Effector memory CD8-positive, alpha-beta T cell (primary cell): ENCODE results near the gene NEDD8.
"Not testable (repeated sequence)": the region's sequence is repeated elsewhere in the genome, so short reads cannot be mapped to it uniquely, and the experiment has no call there.

Experiments
- ATAC-seq: fragments of 150-1000 bp; cut with Tn5 transposase; replicated peaks from 2 replicates; pipeline ENCODE4 v1.10.0; 2021; ENCODE audit warnings: mild to moderate bottlenecking, moderate library complexity
- DNase-seq, 3 experiments: peaks; one replicate each; pipeline ENCODE4 v3.0.0; 2021
- H3K27ac Mint-ChIP-seq, 2 donors: one replicate each; pipeline ENCODE4 v1.8.0; 2022; ENCODE audit warnings: mild to moderate bottlenecking in 2 of 2, mixed read lengths in 2 of 2, moderate library complexity in 2 of 2
- H3K27me3 Mint-ChIP-seq, 2 donors: one replicate each; pipeline ENCODE4 v1.8.0; 2022; ENCODE audit warnings: mixed read lengths in 2 of 2
- H3K36me3 Mint-ChIP-seq: one replicate; pipeline ENCODE4 v1.8.0; 2022; ENCODE audit warnings: mild to moderate bottlenecking, moderate library complexity, mixed read lengths; ENCODE audit not compliant: insufficient read depth
- H3K4me1 Mint-ChIP-seq, 2 donors: one replicate each; pipeline ENCODE4 v1.8.0; 2022; ENCODE audit warnings: low read depth in 2 of 2, mixed read lengths in 2 of 2
- H3K4me3 Mint-ChIP-seq, 2 donors: one replicate each; pipeline ENCODE4 v1.8.0; 2022; ENCODE audit warnings: mild to moderate bottlenecking in 2 of 2, mixed read lengths in 2 of 2, moderate library complexity in 2 of 2
- H3K9me3 Mint-ChIP-seq, 2 donors: one replicate each; pipeline ENCODE4 v1.8.0; 2022; ENCODE audit warnings: mixed read lengths in 2 of 2

Gene NEDD8

DNA sequence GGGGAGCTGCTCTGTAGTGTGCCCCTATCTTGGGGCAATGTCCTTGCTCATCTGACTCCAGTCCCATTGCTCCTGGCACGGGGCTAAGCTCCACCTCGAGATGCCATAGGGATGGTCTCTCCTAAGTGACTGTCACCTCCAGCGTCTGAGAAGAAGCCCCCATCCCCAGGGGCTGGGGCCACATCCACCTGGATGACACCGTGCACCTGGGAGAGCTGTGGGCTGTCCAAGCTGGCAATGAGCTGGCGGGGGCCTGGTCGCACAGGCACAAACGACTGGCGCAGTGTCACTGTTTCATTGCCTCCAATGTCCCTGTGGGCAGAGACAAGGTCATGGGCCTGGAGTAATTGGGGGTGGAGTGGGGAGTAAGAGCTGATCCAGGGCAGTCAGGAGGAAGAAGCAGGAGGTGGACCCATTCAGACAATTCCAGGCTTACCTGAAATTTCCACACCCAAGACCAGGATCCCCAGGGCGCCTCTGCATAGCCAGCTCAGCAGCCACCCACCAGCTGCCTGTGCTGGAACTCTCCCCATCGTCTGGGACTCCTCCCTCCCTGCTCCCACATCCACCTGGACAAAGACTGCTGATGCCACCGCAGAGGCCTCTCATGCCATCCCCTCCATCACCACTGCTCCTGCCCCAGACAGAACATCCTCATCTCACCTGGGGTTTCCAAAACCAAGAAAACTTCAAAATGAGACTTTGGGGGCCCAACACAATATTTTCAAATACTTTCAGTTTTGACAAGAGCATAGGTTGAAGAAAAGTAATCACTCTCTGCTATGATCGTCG, 17.3 kb upstream of the NEDD8 start:
- Mint-ChIP-seq H3K9me3 (no peaks in the 10 kb centered on the region), H3K4me3 (no peak overlapping the region), H3K36me3 (peaks cover 3% of the 10 kb centered on the region), H3K27me3 (no peaks in the 10 kb centered on the region), H3K27ac (peak overlapping the region; percentile 25 to 39), H3K4me1 (peaks cover 14 to 21% of the 10 kb centered on the region in 2 donors)
- ATAC-seq (no peak), DNase-seq (no peak)

DNA sequence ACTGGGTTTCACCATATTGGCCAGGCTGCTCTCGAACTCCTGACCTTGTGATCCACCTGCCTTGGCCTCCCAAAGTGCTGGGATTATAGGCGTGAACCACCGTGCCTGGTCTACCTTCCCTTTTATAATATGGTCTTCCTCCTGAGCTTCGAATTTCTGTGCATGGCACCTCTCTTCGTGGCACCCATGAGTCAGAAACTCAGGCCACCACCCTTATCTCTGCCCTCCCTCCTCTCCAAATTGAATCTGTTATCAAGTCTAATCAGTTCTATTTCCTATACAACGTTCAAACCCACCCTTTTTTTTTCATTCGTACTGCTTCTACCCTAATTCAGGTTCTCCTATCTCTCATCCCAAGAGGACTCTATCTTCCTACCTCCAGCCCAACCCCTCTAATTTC, 15.3 kb upstream of the NEDD8 start:
- Mint-ChIP-seq H3K9me3 (no peaks in the 10 kb centered on the region), H3K27me3 (no peaks in the 10 kb centered on the region), H3K27ac (peak overlapping the region; percentile 84 to 93), H3K4me3 (peak overlapping the region; percentile 54 to 66), H3K4me1 (peaks cover 24 to 31% of the 10 kb centered on the region in 2 donors), H3K36me3 (peaks cover 9% of the 10 kb centered on the region)
- DNase-seq, result no peak
- no peak for ATAC-seq

DNA sequence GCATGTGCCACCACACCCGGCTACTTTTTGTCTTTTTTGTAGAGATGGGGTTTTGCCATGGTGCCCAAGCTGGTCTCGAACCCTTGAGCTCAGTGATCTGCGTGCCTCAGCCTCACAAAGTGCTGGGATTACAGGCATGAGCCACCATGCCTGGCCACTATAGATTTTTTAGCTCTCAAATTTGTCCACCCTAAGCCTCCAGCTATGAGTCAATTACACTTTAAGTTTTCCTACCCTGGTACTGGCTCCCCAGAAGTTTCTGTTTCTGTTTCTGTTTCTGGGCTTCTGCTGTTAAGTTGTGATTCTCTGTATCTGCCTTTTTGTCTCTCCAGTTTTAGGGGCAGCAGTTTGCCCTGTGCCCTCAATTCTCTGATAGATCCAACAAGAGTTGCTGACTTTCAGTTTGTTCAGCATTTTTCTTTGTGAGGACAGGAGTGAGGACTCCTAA, 14.6 kb upstream of the NEDD8 start:
- DNase-seq (peak in 1 of 3 experiments; percentile 40), ATAC-seq (no peak)
- peak overlapping the region; percentile 84 to 93 for H3K27ac Mint-ChIP-seq
- H3K9me3 Mint-ChIP-seq, result no peaks in the 10 kb centered on the region
- H3K4me3 Mint-ChIP-seq, result peak overlapping the region; percentile 54 to 66
- H3K27me3 Mint-ChIP-seq, result no peaks in the 10 kb centered on the region
- peaks cover 15% of the 10 kb centered on the region for H3K36me3 Mint-ChIP-seq
- peaks cover 29 to 37% of the 10 kb centered on the region in 2 donors for H3K4me1 Mint-ChIP-seq

DNA sequence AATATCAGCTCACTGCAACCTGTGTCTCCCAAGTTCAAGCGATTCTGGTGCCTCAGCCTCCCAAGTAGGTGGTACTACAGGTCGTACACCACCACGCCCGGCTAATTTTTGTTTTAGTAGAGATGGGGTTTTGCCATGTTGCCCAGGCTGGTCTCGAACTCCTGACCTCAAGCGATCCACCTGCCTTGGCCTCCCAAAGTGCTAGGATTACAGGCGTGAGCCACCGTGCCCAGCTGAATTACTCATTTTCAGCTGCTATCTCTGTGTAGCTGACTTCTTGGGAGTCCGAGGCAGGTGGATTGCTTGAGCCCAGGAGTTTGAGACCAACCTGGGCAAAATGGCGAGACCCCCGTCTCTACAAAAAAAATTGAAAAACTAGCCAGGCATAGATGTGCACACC, 13.2 kb upstream of the NEDD8 start:
- not testable (repeated sequence) for ATAC-seq, H3K9me3 Mint-ChIP-seq, DNase-seq, H3K27me3 Mint-ChIP-seq, H3K4me3 Mint-ChIP-seq
- Mint-ChIP-seq H3K4me1 (peaks cover 37 to 40% of the 10 kb centered on the region in 2 donors), H3K36me3 (peaks cover 26% of the 10 kb centered on the region), H3K27ac (peak overlapping the region in 1 of 2 donors; percentile 88)

DNA sequence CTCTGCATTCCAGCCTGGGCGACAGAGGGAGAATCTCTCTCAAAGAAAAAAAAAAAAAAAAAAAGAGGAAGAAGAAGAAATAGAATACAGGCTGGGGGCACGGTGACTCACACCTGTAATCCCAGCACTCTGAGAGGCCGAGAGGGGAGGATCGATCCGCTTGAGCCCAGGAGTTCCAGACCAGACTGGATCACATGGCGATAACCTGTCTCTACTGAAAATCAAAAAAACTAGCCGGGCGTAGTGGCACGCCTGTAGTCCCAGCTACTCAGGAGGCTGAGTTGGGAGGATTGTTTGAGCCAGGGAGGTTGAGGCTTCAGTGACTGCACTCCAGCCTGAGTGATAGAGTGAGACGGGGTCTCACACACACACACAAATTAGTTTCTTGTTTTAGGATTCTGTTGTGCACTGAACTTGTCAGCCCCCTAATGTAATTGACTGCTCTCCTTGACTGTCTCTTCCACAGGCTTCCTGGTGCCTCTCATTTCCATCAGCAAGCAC, 11.2 kb upstream of the NEDD8 start:
- DNase-seq, result no peak
- H3K9me3 Mint-ChIP-seq, result no peaks in the 10 kb centered on the region
- H3K36me3 Mint-ChIP-seq, result peaks cover 44% of the 10 kb centered on the region
- peak overlapping the region; percentile 96 for H3K4me3 Mint-ChIP-seq
- no peaks in the 10 kb centered on the region for H3K27me3 Mint-ChIP-seq
- peak overlapping the region; percentile 96 to 97 for H3K27ac Mint-ChIP-seq
- peaks cover 53 to 54% of the 10 kb centered on the region in 2 donors for H3K4me1 Mint-ChIP-seq
- ATAC-seq, result no peak

DNA sequence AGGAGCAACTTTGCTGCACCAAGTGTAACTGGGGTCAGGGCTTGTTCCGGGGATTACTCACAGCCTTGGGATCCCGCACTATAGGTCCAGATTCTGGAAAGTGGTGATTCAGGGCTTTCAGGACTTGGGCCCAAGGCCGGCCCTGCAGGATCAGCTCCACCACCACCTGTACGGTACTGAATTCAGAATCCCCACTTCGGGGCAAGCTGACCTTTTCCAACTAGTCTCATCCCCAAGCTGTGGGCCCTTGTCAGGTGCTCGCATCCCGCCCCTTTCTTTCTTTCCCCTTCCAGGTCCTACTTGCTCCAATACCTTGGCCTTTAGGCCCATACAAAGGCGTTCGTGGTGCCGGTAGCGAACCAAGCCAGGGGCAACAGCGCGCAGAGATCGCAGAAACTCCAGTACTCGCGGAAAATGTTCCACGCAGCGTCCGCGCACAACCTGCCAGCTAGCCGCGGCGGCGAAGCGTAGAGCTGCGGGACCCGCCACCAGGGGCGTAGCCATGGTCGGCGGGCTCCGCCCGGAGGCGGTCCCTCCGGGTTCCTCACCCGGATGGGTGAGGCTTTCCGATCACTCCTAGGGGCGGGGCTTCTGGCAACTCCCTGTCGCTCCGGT, 9.8 kb upstream of the NEDD8 start:
- H3K36me3 Mint-ChIP-seq, result peaks cover 58% of the 10 kb centered on the region
- peak overlapping the region; percentile 96 to 97 for H3K27ac Mint-ChIP-seq
- peak overlapping the region; percentile 96 for H3K4me3 Mint-ChIP-seq
- ATAC-seq, result peak; percentile 78
- H3K9me3 Mint-ChIP-seq, result no peaks in the 10 kb centered on the region
- DNase-seq, result peak; percentile 93
- H3K4me1 Mint-ChIP-seq, result peaks cover 55 to 56% of the 10 kb centered on the region in 2 donors
- no peaks in the 10 kb centered on the region for H3K27me3 Mint-ChIP-seq

DNA sequence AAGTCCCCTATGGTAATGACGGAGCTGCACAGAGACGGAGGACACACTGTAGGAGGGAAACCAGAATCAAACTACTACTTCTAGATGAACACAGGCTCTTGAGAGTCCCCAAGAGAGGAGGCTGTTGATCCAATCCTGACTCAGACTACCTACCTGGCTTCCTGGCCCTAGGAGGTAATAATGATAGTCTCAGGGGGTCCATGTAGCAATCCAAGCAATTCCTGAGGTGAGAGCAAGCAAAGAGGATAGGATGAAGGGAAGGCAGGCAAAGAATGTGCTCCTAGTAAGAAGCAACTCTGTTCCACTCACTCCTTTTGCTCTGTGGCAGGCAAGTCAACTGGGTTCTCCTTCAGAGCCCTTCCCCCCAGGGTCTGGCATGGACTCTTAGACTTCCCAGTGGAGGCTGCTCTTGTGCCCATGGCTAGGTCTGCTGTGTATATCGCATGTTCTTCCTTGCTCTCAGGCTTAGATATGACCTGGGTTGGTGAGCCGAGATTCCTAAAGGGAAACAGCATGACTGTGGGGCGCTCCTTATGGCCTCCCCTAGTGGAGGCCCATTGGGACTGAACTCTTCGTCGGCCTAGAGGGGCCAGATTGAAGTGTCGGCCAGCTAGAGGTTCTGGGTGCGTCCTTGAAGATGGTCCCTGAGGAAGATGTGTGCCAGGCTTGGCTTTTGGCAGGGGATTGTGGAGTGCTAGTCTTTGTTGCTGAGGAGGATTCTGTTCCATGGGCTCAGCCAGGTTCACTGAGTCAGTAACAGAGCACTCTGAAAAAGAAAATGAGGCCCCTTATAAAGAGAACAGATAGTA, 8.1 kb upstream of the NEDD8 start:
- Mint-ChIP-seq H3K36me3 (peaks cover 67% of the 10 kb centered on the region), H3K4me3 (peak overlapping the region; percentile 96), H3K4me1 (peaks cover 61% of the 10 kb centered on the region in 2 donors), H3K27me3 (no peaks in the 10 kb centered on the region), H3K27ac (peak overlapping the region; percentile 57 to 83), H3K9me3 (no peaks in the 10 kb centered on the region)
- DNase-seq (no peak), ATAC-seq (no peak)

DNA sequence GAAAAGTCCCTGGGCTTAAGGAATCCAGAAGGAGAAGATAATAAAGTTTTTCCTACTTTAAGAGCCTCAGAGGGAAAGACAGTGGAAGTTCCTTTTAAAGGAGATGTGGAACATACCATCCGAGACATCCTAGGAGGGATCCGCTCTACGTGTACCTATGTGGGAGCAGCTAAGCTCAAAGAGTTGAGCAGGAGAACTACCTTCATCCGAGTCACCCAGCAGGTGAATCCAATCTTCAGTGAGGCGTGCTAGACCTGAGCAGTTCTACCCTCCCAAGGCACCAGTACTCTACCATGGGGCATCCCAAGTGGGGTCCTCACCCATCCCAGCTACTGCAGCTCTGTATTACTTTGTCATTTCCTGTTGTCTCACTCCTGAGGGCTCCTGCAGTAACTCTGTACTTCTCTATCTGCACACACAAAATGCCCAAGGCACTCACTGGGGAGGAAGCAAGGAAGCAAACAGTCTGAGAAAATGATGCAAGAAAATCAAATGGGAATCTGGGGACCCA, 6.4 kb upstream of the NEDD8 start:
- Mint-ChIP-seq H3K36me3 (peaks cover 67% of the 10 kb centered on the region), H3K4me1 (peaks cover 65% of the 10 kb centered on the region in 2 donors), H3K27ac (peak overlapping the region; percentile 57 to 83), H3K4me3 (no peak overlapping the region), H3K27me3 (no peaks in the 10 kb centered on the region), H3K9me3 (no peaks in the 10 kb centered on the region)
- DNase-seq (no peak), ATAC-seq (no peak)

DNA sequence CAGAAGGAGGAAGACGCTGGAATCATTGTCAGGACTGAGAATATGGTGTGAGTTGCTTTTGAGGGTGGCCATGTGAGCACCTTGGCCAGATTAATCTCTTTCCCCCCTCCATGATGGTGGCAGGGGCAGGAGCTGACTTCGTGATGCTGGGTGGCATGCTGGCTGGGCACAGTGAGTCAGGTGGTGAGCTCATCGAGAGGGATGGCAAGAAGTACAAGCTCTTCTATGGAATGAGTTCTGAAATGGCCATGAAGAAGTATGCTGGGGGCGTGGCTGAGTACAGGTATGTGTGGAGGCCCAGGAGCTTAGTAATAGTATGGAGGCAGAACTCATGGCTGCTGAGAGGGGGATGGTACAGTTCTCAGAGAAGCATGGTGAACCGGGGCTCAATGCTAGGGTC, 6.0 kb upstream of the NEDD8 start:
- ATAC-seq, result no peak
- Mint-ChIP-seq H3K4me3 (no peak overlapping the region), H3K27ac (peak overlapping the region; percentile 3 to 57), H3K9me3 (no peaks in the 10 kb centered on the region), H3K27me3 (no peaks in the 10 kb centered on the region), H3K4me1 (peaks cover 62 to 68% of the 10 kb centered on the region in 2 donors), H3K36me3 (peaks cover 67% of the 10 kb centered on the region)
- no peak for DNase-seq

DNA sequence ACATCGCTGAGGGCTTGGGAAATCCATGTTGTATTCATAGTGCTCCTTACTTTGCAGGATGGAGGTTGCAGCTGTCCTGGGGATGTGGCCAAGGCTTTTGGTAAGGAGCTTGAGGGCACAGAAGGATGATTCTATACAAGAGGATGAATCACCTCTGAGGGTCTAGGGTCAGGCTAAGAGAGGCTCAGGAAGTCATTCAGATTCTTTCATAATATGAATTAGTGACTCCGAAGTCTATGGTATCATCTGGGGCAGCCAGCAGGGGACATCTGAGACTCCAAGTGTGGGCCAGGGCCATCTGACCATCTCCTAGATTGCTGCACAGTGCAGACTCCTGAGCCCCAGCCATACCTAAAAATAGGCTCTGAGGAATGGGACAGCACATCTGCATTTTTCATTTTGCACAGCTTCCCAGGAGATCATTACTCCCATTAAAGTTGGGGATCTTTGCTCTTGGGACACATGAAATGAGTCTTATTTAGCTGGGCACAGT, 5.3 kb upstream of the NEDD8 start:
- peak overlapping the region in 1 of 2 donors; percentile 57 for H3K27ac Mint-ChIP-seq
- no peak for DNase-seq
- H3K4me1 Mint-ChIP-seq, result peaks cover 60 to 67% of the 10 kb centered on the region in 2 donors

DNA sequence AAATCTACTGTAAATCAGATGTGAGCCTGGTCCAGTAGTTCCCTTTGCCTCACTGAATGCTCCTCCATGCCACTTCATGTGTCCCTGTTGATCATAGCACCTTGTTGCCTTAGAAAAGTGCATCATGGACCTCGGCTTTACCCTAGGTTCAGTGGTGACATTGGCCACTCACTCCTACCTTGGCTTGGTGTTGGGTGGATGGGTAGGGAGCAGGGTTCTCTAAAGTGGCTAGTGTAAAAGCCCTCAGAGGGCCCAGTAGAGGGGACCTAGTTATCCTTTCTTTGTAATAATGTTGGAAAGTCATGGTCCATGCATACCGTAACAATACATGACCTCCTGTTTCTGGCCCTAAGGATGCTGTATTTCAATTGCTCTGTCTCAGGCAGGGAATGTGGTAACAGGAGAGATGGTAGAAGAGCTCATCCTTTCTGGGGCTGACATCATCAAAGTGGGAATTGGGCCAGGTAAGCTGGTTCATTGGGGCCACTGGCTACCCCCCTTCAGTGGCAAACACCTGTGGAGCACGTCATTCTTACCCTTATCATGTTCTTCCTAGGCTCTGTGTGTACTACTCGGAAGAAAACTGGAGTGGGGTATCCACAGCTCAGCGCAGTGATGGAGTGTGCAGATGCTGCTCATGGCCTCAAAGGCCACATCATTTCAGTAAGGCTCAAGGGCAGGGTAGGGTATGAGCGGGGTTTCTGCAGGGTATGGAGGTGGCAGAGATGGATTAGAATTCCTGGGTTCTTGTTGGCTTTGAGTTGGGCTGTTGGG, 4.7 kb upstream of the NEDD8 start:
- Mint-ChIP-seq H3K36me3 (peaks cover 56% of the 10 kb centered on the region), H3K27me3 (no peaks in the 10 kb centered on the region), H3K4me3 (no peak overlapping the region), H3K4me1 (peaks cover 54 to 64% of the 10 kb centered on the region in 2 donors), H3K27ac (peak overlapping the region in 1 of 2 donors; percentile 57), H3K9me3 (no peaks in the 10 kb centered on the region)
- ATAC-seq (no peak), DNase-seq (no peak)

More for the DNA sequence above, 5.3 kb upstream of the NEDD8 start:
- Mint-ChIP-seq H3K27me3 (no peaks in the 10 kb centered on the region), H3K9me3 (no peaks in the 10 kb centered on the region), H3K36me3 (peaks cover 62% of the 10 kb centered on the region), H3K4me3 (no peak overlapping the region)
- no peak for ATAC-seq
